HCT116 (cell line): Measurements from ENCODE around the gene LRRTM3.

ENCODE experiments used
- CEBPB ChIP-seq: IDR thresholded peaks from 2 replicates; pipeline ENCODE4 v1.6.1; 2012; ENCODE audit warnings: low read depth
- CTCF ChIP-seq, 3 experiments: fragments of 200-600 bp in 1 of 3; sonication (generic) in 1 of 3; IDR thresholded peaks in 2 of 3; conservative IDR thresholded peaks in 1 of 3; 2 replicates each; pipeline ENCODE4 v1.5.1; 2012 to 2017; ENCODE audit warnings: low read depth in 2 of 3, low read length in 2 of 3, antibody characterized with exemption in 1 of 3, borderline replicate concordance in 1 of 3, control low read depth in 1 of 3, mild to moderate bottlenecking in 1 of 3, mixed read lengths in 1 of 3, mixed run types in 1 of 3, moderate library complexity in 1 of 3; ENCODE audit not compliant: insufficient read depth in 1 of 3
- EZH2 ChIP-seq: fragments of 200-600 bp; sonication (generic); IDR thresholded peaks from 2 replicates; pipeline ENCODE4 v1.6.1; 2017; ENCODE audit warnings: antibody characterized with exemption, mixed run types
- EZH2phosphoT487 ChIP-seq: fragments of 200-600 bp; IDR thresholded peaks from 2 replicates; pipeline ENCODE4 v1.6.1; 2018; ENCODE audit warnings: antibody characterized with exemption, borderline replicate concordance
- MAX ChIP-seq: IDR thresholded peaks from 2 replicates; pipeline ENCODE4 v1.6.1; 2012
- POLR2A ChIP-seq: IDR thresholded peaks from 2 replicates; pipeline ENCODE4 v1.7.0; 2011; ENCODE audit warnings: borderline replicate concordance; ENCODE audit not compliant: insufficient read depth, insufficient read length; ENCODE audit errors: extremely low read depth
- POLR2AphosphoS5 ChIP-seq: IDR thresholded peaks from 2 replicates; pipeline ENCODE4 v1.6.1; 2011; ENCODE audit warnings: mild to moderate bottlenecking, low read depth, low read length, moderate library complexity
- RAD21 ChIP-seq: IDR thresholded peaks from 2 replicates; pipeline ENCODE4 v1.6.1; 2012; ENCODE audit warnings: low read depth, mild to moderate bottlenecking
- REST ChIP-seq: IDR thresholded peaks from 2 replicates; pipeline ENCODE4 v1.6.1; 2012; ENCODE audit warnings: low read depth
- SIN3A ChIP-seq: IDR thresholded peaks from 2 replicates; pipeline ENCODE4 v1.6.1; 2012; ENCODE audit warnings: low read depth
- SRF ChIP-seq: IDR thresholded peaks from 2 replicates; pipeline ENCODE4 v1.6.1; 2012; ENCODE audit warnings: low read depth
- TCF7L2 ChIP-seq: IDR thresholded peaks from 2 replicates; pipeline ENCODE4 v1.7.0; 2011; ENCODE audit warnings: borderline replicate concordance, inconsistent platforms; ENCODE audit not compliant: insufficient read depth, insufficient read length; ENCODE audit errors: extremely low read depth
- ZNF274 ChIP-seq: fragments of 200-500 bp; sonication (Bioruptor generic); IDR thresholded peaks from 2 replicates; pipeline ENCODE4 v1.6.1; 2014; ENCODE audit warnings: mild to moderate bottlenecking, low read depth, low read length, inconsistent platforms

- no peak for TF ChIP-seq CEBPB
- no peak for TF ChIP-seq TCF7L2
- no peak for TF ChIP-seq POLR2AphosphoS5
- TF ChIP-seq POLR2A, result no peak
- TF ChIP-seq CTCF (IDR thresholded peaks at IDR 0.05 in 2 of 3, conservative IDR thresholded peaks at IDR 0.05 in 1 of 3; ENCODE audit: borderline replicate concordance in 1 of 3, insufficient read depth in 1 of 3, low read depth in 2 of 3, low read length in 2 of 3), result no peak
- no peak for TF ChIP-seq REST
- TF ChIP-seq ZNF274, result no peak
- TF ChIP-seq SIN3A, result no peak
- no peak for TF ChIP-seq RAD21
- TF ChIP-seq EZH2phosphoT487, result no peak
- no peak for TF ChIP-seq MAX
- no peak for TF ChIP-seq EZH2
- no peak for TF ChIP-seq SRF
Measured at GRCh38 chr10:66880292-66880691, 45.5 kb upstream of the LRRTM3 start.
